NCI-H2196 (cell line): ENCODE results near the gene SERTAD3.
"Not testable (repeated sequence)": the region's sequence is repeated elsewhere in the genome, so short reads cannot be mapped to it uniquely, and the experiment has no call there.

Source experiments
- DNase-seq: peaks from one replicate; lab custom pipeline; 2025; ENCODE audit not compliant: unreplicated experiment; lab: John Stamatoyannopoulos, UW

Gene SERTAD3

DNA sequence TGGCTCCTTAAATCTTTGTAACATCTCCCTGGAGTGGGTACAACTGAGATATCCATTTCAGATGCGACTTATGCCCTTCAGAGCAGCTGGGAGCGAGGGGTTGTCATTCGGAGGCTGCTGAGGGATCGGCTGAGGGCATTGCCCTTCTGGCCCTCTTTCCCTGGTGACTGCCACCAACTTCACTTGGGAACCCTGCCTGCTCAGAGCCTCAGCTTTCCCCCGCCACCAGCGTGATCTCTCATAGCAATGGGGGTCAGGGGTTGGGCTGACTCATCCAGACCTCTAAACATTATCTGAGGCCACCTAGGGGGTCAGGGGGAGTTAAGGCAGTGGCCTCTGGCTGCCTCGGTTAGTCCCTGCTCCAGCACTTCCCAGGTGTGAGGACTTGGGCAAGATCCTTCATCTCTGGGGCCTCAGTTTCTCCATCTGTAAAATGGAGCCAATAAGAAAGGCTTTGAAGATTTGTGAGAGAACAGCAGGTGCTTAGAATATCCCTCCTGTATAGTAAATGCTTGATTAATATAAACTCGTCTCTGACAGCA lies 32.1 kb downstream of the SERTAD3 start:
- DNase-seq: no peak

GRCh38 chr19:40411125-40411842 lies 32.9 kb downstream of the SERTAD3 start:
- no peak for DNase-seq

DNA sequence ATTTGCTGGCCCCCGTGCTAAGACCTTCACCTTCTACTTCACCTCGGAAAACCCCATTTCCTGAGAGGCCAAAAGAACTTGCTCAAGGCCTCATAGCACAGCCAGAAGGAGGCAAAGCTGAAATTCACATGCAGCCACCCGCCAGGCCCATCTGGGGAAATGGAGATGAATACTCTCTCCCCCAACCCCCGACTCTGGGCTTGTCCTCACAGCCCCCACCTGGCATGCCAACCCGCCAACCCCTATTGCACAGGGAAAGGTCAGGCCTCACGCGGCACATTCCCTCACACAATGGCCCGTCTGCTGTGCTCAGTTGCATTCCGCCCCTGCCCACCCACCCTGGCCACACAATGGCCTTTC lies 34.1 kb downstream of the SERTAD3 start:
- no peak for DNase-seq

GRCh38 chr19:40408598-40408925 lies 35.6 kb downstream of the SERTAD3 start:
- DNase-seq: not testable (repeated sequence)

GRCh38 chr19:40407714-40408597 lies 36.2 kb downstream of the SERTAD3 start:
- DNase-seq: no peak

GRCh38 chr19:40403262-40403984 lies 40.7 kb downstream of the SERTAD3 start:
- peak; percentile 81 for DNase-seq

GRCh38 chr19:40400559-40400958 lies 43.6 kb downstream of the SERTAD3 start:
- DNase-seq: no peak

GRCh38 chr19:40398417-40399131 lies 45.6 kb downstream of the SERTAD3 start:
- DNase-seq: no peak

- DNase-seq: no peak
These were observed 46.6 kb downstream of the SERTAD3 start for GRCh38 chr19:40397568-40397906.

DNA sequence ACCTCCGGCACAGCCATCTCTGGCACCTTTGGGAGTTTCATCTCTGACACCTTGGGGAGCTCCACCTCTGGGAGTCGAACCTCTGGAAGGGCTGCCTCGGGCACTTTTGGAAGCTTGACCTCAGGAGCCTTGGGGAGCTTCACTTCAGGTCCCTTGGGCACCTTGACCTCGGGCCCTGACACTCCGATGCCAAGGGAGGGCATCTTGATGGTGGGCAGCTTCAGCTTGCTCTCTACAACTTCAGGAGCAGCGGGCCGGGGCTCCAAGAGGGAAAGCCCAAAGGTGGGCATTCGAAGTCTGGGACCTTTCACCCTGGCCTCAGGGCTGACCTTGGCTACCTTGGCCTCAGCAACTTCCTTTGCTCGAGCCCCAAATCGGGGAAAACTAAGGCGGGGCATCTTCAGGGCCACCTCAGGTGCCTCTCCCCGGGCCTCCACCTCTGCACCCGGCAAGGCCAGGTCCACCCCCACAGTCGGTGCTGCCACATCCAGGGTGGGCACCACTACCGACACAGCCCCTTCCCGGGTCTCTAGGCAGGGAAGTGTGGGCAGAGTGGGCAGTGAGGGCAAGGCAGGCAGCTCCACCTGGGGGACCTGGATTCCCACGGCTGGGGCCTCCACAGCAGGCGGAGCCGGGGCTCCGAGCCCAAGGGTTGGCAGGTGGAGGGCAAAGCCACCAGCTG lies 47.1 kb downstream of the SERTAD3 start:
- DNase-seq: no peak

GRCh38 chr19:40395956-40396355 lies 48.2 kb downstream of the SERTAD3 start:
- no peak for DNase-seq

DNA sequence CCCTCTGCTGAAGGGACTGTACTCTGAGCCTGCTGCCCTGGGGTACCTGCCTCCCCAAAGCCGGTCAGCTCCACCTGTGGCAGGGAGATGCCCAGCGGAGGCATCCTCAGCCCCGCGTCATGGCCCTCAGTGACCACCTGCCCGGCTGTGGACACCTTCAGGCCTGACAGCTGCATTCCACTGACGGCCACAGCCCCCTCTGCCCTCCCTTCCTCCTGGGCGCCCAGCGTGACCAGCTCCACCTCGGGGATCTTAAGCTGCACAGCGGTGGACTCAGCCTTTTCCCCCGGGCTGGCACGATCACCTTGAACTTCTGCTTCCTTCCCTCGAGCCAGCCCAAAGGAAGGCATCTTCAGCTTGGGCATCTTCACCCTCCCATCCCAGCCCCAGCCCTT lies 49.3 kb downstream of the SERTAD3 start:
- no peak for DNase-seq

DNA sequence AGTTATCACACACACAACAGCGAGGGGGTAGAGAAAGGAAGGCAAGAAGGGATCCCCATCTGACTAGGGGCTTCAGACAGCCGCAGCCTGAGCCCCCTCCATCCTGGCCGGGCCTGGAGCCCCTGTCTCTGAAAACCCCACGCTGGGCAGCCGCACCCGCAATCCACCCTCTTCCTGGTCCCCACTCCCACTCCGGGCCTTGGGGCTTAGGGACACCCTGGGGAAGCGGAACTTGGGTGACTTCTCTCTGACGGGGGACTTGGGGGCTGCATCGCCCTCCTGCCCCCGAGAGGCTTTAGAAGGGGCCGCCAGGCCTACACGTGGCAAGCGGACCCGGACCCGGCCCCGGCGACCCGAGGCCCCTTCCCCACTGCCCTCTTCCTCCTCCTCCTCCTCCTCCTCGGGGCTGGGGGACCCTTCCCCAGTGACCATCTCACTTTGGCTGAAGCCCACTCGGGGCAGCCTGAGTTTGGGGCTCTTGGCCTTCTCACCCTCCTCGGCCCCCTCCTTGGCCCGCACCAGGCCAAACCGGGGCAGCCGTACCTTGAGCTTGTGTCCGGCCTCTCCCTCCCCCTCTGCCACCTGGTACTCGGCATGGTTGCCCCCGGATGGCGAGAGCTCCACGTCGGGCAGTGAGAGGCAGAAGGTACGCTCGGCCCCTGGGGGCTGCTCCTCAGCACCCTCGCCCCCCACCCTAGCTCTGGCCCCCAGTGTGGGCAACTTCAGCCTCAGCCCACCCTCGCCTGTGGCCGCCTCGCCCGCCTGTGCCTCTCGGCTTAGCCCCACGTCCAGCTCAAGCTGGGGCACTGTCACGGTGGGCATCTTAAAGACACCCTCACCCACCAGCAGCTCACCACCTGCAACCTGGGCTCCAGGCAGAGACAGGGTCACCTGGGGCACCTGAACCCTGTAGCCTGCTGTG lies 50.0 kb downstream of the SERTAD3 start:
- no peak for DNase-seq

DNA sequence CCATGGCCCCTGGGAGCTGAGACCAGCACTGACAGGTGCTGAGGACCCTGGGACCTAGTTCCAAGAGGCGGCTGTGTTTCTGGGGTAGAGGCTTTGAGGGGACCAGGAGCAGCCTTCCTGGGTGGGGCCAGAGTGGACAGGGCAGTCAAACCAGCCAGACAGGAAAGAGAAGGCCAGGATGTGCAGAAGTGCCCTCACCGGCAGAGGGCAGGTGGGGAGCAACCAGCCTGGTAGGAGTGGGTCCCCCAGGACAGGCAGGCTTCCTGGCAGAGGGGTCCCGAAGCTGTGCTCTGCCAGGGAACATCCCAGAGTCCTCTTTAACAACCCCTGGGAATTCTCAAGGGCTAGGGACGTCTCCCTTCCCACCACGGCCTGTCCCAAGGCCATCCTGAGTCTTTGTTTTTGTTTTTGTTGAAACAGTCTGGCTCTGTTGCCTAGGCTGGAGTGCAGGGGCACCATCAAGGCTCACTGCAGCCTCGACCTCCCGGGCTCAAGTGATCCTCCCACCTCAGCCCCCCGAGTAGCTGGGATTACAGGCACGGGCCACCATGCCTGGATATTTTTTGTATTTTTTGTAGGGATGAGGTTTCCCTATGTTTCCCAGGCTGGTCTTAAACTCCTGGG lies 51.1 kb downstream of the SERTAD3 start:
- DNase-seq: no peak

GRCh38 chr19:40392123-40392522 lies 52.0 kb downstream of the SERTAD3 start:
- no peak for DNase-seq
